B cell (primary cell): ENCODE data around the gene EPB41L2.

Experiments
- EZH2 ChIP-seq: IDR thresholded peaks from 2 replicates; pipeline ENCODE4 v1.6.1; 2012; ENCODE audit warnings: borderline replicate concordance, low read depth, mild to moderate bottlenecking, moderate library complexity, low read length; ENCODE audit not compliant: insufficient read depth, poor library complexity, severe bottlenecking
- TF ChIP-seq, protein P1 (sequence below): fragments of 200-600 bp; IDR thresholded peaks from one replicate; pipeline ENCODE4 v1.8.0; 2022; ENCODE audit warnings: antibody characterized with exemption, mild to moderate bottlenecking

DNA sequence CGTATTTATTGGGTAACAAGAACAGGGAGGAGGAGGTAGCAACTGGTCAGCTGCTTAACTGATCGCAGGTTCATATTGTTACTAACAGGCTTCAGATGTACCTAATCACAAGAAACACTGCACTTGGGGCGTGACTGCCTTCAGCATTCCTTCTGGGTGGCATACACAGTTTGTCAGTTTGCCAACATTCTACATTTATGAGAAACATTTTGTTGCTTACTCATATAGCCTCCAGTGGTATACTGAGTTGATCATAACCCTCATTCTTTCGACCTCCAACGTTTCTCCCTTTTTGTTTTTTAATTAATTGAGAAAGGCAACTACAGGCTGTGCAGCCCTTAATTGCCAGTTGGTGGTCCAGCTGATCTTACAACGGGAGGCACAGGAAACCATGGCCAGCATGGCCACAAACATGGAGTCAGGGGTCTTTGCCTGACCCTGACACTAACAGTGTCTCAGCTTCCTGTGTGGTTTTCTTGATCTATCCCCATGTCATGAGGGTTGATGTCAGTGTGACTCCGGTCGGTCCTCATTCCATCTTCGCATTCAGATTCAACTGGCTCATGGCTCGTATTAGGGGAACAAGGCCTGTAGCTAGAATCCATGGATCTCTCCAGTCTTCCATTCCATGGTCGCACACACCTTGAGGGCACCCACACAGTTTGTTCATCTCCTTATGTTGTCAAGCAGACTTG is 9.4 kb downstream of the EPB41L2 start:
- no peak for TF ChIP-seq EZH2
- TF ChIP-seq, protein P1, sequence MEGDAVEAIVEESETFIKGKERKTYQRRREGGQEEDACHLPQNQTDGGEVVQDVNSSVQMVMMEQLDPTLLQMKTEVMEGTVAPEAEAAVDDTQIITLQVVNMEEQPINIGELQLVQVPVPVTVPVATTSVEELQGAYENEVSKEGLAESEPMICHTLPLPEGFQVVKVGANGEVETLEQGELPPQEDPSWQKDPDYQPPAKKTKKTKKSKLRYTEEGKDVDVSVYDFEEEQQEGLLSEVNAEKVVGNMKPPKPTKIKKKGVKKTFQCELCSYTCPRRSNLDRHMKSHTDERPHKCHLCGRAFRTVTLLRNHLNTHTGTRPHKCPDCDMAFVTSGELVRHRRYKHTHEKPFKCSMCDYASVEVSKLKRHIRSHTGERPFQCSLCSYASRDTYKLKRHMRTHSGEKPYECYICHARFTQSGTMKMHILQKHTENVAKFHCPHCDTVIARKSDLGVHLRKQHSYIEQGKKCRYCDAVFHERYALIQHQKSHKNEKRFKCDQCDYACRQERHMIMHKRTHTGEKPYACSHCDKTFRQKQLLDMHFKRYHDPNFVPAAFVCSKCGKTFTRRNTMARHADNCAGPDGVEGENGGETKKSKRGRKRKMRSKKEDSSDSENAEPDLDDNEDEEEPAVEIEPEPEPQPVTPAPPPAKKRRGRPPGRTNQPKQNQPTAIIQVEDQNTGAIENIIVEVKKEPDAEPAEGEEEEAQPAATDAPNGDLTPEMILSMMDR: no peak
